ENCODE measurements around the gene CLIP1. TPM values are rescaled to one million over a fixed set of nuclear protein-coding genes. Genes with fewer than 3 reads are reported as not detected.
"Not testable (repeated sequence)": the region's sequence is repeated elsewhere in the genome, so short reads cannot be mapped to it uniquely, and the experiment has no call there.

CLIP1 gene
- total RNA-seq, 3 donors from 2014 or later, result 43.5 to 170 (median 45.0) TPM

- DNase-seq, result no peak
- Histone ChIP-seq H3K4me1 (ENCODE audit: low read depth) (peaks cover 5% of the 10 kb centered on the region), H3K36me3 (ENCODE audit: low read depth) (no peaks in the 10 kb centered on the region), H3K4me3 (no peak overlapping the region), H3K9me3 (no peaks in the 10 kb centered on the region)
- TF ChIP-seq CTCF (IDR thresholded peaks at IDR 0.05), result no peak
- no peak for ATAC-seq
- intact Hi-C loops (cut with DNase I, micrococcal nuclease), result no loop called here
These were observed 157.0 kb downstream of the CLIP1 start for GRCh38 chr12:122265476-122265875.

- intact Hi-C loops (cut with DNase I, micrococcal nuclease); ATAC-seq; DNase-seq; H3K4me1 ChIP-seq (ENCODE audit: low read depth); H3K4me3 ChIP-seq; H3K9me3 ChIP-seq; H3K36me3 ChIP-seq (ENCODE audit: low read depth): not testable (repeated sequence)
These were observed 161.7 kb downstream of the CLIP1 start for GRCh38 chr12:122260735-122261134.

GRCh38 chr12:122258939-122259338 lies 163.5 kb downstream of the CLIP1 start:
- ATAC-seq; H3K9me3 ChIP-seq; H3K4me3 ChIP-seq; DNase-seq; H3K36me3 ChIP-seq (ENCODE audit: low read depth); intact Hi-C loops (cut with DNase I, micrococcal nuclease); H3K4me1 ChIP-seq (ENCODE audit: low read depth): not testable (repeated sequence)

GRCh38 chr12:122258462-122258861 lies 164.0 kb downstream of the CLIP1 start:
- H3K4me3 ChIP-seq; H3K4me1 ChIP-seq (ENCODE audit: low read depth); ATAC-seq; intact Hi-C loops (cut with DNase I, micrococcal nuclease); H3K36me3 ChIP-seq (ENCODE audit: low read depth); H3K9me3 ChIP-seq; DNase-seq: not testable (repeated sequence)

GRCh38 chr12:122250536-122250935 lies 171.9 kb downstream of the CLIP1 start:
- ATAC-seq, result no peak
- intact Hi-C loops (cut with DNase I, micrococcal nuclease), result no loop called here
- no peak for TF ChIP-seq CTCF (IDR thresholded peaks at IDR 0.05)
- DNase-seq, result no peak
- no peak overlapping the region for H3K4me3 ChIP-seq
- no peaks in the 10 kb centered on the region for H3K36me3 ChIP-seq (ENCODE audit: low read depth)
- no peaks in the 10 kb centered on the region for H3K9me3 ChIP-seq
- no peaks in the 10 kb centered on the region for H3K4me1 ChIP-seq (ENCODE audit: low read depth)

- no peak for ATAC-seq
- no peak overlapping the region for H3K4me3 ChIP-seq
- H3K9me3 ChIP-seq, result no peaks in the 10 kb centered on the region
- DNase-seq, result no peak
- intact Hi-C loops (cut with DNase I, micrococcal nuclease), result no loop called here
- H3K4me1 ChIP-seq (ENCODE audit: low read depth), result no peaks in the 10 kb centered on the region
- TF ChIP-seq CTCF (IDR thresholded peaks at IDR 0.05), result no peak
- no peaks in the 10 kb centered on the region for H3K36me3 ChIP-seq (ENCODE audit: low read depth)
These were observed 172.4 kb downstream of the CLIP1 start for GRCh38 chr12:122250047-122250446.

- intact Hi-C loops (cut with DNase I, micrococcal nuclease), result no loop called here
- H3K4me1 ChIP-seq (ENCODE audit: low read depth), result no peaks in the 10 kb centered on the region
- no peak for TF ChIP-seq CTCF (IDR thresholded peaks at IDR 0.05)
- H3K4me3 ChIP-seq, result no peak overlapping the region
- no peaks in the 10 kb centered on the region for H3K36me3 ChIP-seq (ENCODE audit: low read depth)
- ATAC-seq (no peak), DNase-seq (no peak)
- H3K9me3 ChIP-seq, result no peaks in the 10 kb centered on the region
These were observed 176.9 kb downstream of the CLIP1 start for GRCh38 chr12:122245553-122245952.
